ENCODE measurements around the gene DNAJB13. TPM values are rescaled to one million over a fixed set of nuclear protein-coding genes. Genes with fewer than 3 reads are reported as not detected.

Gene DNAJB13
- total RNA-seq, 1 donor from 2014 or later: not detected

- Mint-ChIP-seq H3K4me1 (ENCODE audit: unreplicated experiment) (no peaks in the 10 kb centered on the region), H3K36me3 (ENCODE audit: unreplicated experiment) (peaks cover 38% of the 10 kb centered on the region), H3K27me3 (ENCODE audit: unreplicated experiment) (no peaks in the 10 kb centered on the region), H3K4me3 (ENCODE audit: unreplicated experiment) (no peak overlapping the region), H3K27ac (ENCODE audit: unreplicated experiment) (no peak overlapping the region), H3K9me3 (ENCODE audit: unreplicated experiment) (no peaks in the 10 kb centered on the region)
- no peak for DNase-seq (ENCODE audit: extremely low spot score, unreplicated experiment)
- TF ChIP-seq CTCF (IDR thresholded peaks at IDR 0.05): no peak
These were observed 36.5 kb upstream of the DNAJB13 start for GRCh38 chr11:73914284-73914683.

- Mint-ChIP-seq H3K27me3 (ENCODE audit: unreplicated experiment) (no peaks in the 10 kb centered on the region), H3K4me1 (ENCODE audit: unreplicated experiment) (no peaks in the 10 kb centered on the region), H3K9me3 (ENCODE audit: unreplicated experiment) (no peaks in the 10 kb centered on the region), H3K27ac (ENCODE audit: unreplicated experiment) (no peak overlapping the region), H3K4me3 (ENCODE audit: unreplicated experiment) (no peak overlapping the region), H3K36me3 (ENCODE audit: unreplicated experiment) (peaks cover 46% of the 10 kb centered on the region)
- no peak for TF ChIP-seq CTCF (IDR thresholded peaks at IDR 0.05)
- no peak for DNase-seq (ENCODE audit: extremely low spot score, unreplicated experiment)
These were observed 34.4 kb upstream of the DNAJB13 start for GRCh38 chr11:73916435-73916834.

GRCh38 chr11:73921180-73921579 is 29.6 kb upstream of the DNAJB13 start:
- no peaks in the 10 kb centered on the region for H3K4me1 Mint-ChIP-seq (ENCODE audit: unreplicated experiment)
- DNase-seq (ENCODE audit: extremely low spot score, unreplicated experiment): no peak
- no peaks in the 10 kb centered on the region for H3K27me3 Mint-ChIP-seq (ENCODE audit: unreplicated experiment)
- H3K27ac Mint-ChIP-seq (ENCODE audit: unreplicated experiment): no peak overlapping the region
- TF ChIP-seq CTCF (IDR thresholded peaks at IDR 0.05): no peak
- H3K36me3 Mint-ChIP-seq (ENCODE audit: unreplicated experiment): peaks cover 34% of the 10 kb centered on the region
- H3K4me3 Mint-ChIP-seq (ENCODE audit: unreplicated experiment): no peak overlapping the region
- no peaks in the 10 kb centered on the region for H3K9me3 Mint-ChIP-seq (ENCODE audit: unreplicated experiment)

- Mint-ChIP-seq H3K27me3 (ENCODE audit: unreplicated experiment) (no peaks in the 10 kb centered on the region), H3K27ac (ENCODE audit: unreplicated experiment) (no peak overlapping the region), H3K9me3 (ENCODE audit: unreplicated experiment) (no peaks in the 10 kb centered on the region), H3K4me3 (ENCODE audit: unreplicated experiment) (no peak overlapping the region), H3K4me1 (ENCODE audit: unreplicated experiment) (no peaks in the 10 kb centered on the region), H3K36me3 (ENCODE audit: unreplicated experiment) (peaks cover 31% of the 10 kb centered on the region)
- DNase-seq (ENCODE audit: extremely low spot score, unreplicated experiment): no peak
- TF ChIP-seq CTCF (IDR thresholded peaks at IDR 0.05): no peak
These were observed 21.4 kb upstream of the DNAJB13 start for GRCh38 chr11:73929388-73929787.

GRCh38 chr11:73931039-73931645 is 19.7 kb upstream of the DNAJB13 start:
- no peaks in the 10 kb centered on the region for H3K9me3 Mint-ChIP-seq (ENCODE audit: unreplicated experiment)
- no peaks in the 10 kb centered on the region for H3K4me1 Mint-ChIP-seq (ENCODE audit: unreplicated experiment)
- peaks cover 28% of the 10 kb centered on the region for H3K36me3 Mint-ChIP-seq (ENCODE audit: unreplicated experiment)
- H3K27ac Mint-ChIP-seq (ENCODE audit: unreplicated experiment): peak overlapping the region; percentile 4
- H3K4me3 Mint-ChIP-seq (ENCODE audit: unreplicated experiment): no peak overlapping the region
- peak; percentile 53 for TF ChIP-seq CTCF (IDR thresholded peaks at IDR 0.05)
- no peak for DNase-seq (ENCODE audit: extremely low spot score, unreplicated experiment)
- H3K27me3 Mint-ChIP-seq (ENCODE audit: unreplicated experiment): no peaks in the 10 kb centered on the region
